Loucy (cell line): ENCODE results near the gene PRKCZ.

Source experiments
- CTCF ChIP-seq: fragments of 200-600 bp; sonication (generic); conservative IDR thresholded peaks from 2 replicates; pipeline ENCODE4 v1.5.1; 2014; ENCODE audit warnings: mild to moderate bottlenecking, antibody characterized with exemption, low read length
- EZH2phosphoT487 ChIP-seq: fragments of 200-600 bp; IDR thresholded peaks from 2 replicates; pipeline ENCODE4 v1.6.1; 2018; ENCODE audit warnings: antibody characterized with exemption, mild to moderate bottlenecking, moderate library complexity, borderline replicate concordance

- no peak for TF ChIP-seq CTCF
- TF ChIP-seq EZH2phosphoT487, result no peak
These were observed 124.8 kb downstream of the PRKCZ start for GRCh38 chr1:2175055-2175414.
